NCI-H345 (cell line): ENCODE data around the gene MTMR12.

ENCODE experiments used
- DNase-seq: peaks from one replicate; lab custom pipeline; 2025; lab: John Stamatoyannopoulos, UW

The MTMR12 gene

GRCh38 chr5:32190095-32190494 lies 122.6 kb downstream of the MTMR12 start:
- no peak for DNase-seq

GRCh38 chr5:32187675-32188074 lies 125.1 kb downstream of the MTMR12 start:
- no peak for DNase-seq

GRCh38 chr5:32182463-32183063 lies 130.2 kb downstream of the MTMR12 start:
- DNase-seq = no peak
